HepG2 (cell line): ENCODE measurements around the gene MAPK4. TPM values are rescaled to one million over a fixed set of nuclear protein-coding genes. Genes with fewer than 3 reads are reported as not detected.

Experiments used
- ASH2L ChIP-seq: fragments of 300-600, 200-600 bp; sonication (generic); IDR thresholded peaks from 2 replicates; pipeline ENCODE4 v1.7.0; 2017; ENCODE audit warnings: low read depth, mild to moderate bottlenecking, moderate library complexity, mixed read lengths, low read length; ENCODE audit not compliant: insufficient read length
- ATF4 ChIP-seq, 2 experiments: fragments of 450-650 bp in 1 of 2; sonication (generic) in 1 of 2; formaldehyde crosslinking; IDR thresholded peaks; 2 replicates each; pipeline versions ENCODE4 v1.5.0 to v1.8.0; 2020 to 2022; ENCODE audit warnings: mild to moderate bottlenecking in 1 of 2, missing genetic modification reagents in 1 of 2
- CREB1 ChIP-seq, 2 experiments: fragments of 450-650 bp in 1 of 2; IDR thresholded peaks; 2 replicates each; pipeline ENCODE4 v1.6.1; 2016 to 2017; ENCODE audit warnings: control low read depth in 1 of 2, mild to moderate bottlenecking in 1 of 2, missing compliant biosample characterization in 1 of 2, missing genetic modification characterization in 1 of 2
- E2F1 ChIP-seq: sonication (generic); formaldehyde crosslinking; IDR thresholded peaks from 2 replicates; pipeline ENCODE4 v1.5.0; 2020; ENCODE audit warnings: missing genetic modification reagents
- GATAD1 ChIP-seq: IDR thresholded peaks from 2 replicates; pipeline ENCODE4 v1.6.1; 2016; ENCODE audit warnings: missing genetic modification reagents, missing compliant biosample characterization
- GRHL1 ChIP-seq: sonication (generic); formaldehyde crosslinking; conservative IDR thresholded peaks from 2 replicates; pipeline ENCODE4 v1.8.0; 2022; ENCODE audit warnings: missing genetic modification reagents
- HNF4A ChIP-seq: sonication (generic); formaldehyde crosslinking; IDR thresholded peaks from 2 replicates; pipeline ENCODE4 v1.4.0; 2020; ENCODE audit warnings: missing genetic modification reagents
- NONO ChIP-seq, 2 experiments: fragments of 450-650 bp in 1 of 2; sonication (generic) in 1 of 2; formaldehyde crosslinking in 1 of 2; IDR thresholded peaks in 1 of 2; conservative IDR thresholded peaks in 1 of 2; 2 replicates each; pipeline versions ENCODE4 v1.6.1 to v1.8.0; 2017 to 2022; ENCODE audit warnings: mild to moderate bottlenecking in 1 of 2, missing genetic modification reagents in 1 of 2, moderate library complexity in 1 of 2
- POGZ ChIP-seq: sonication (generic); formaldehyde crosslinking; IDR thresholded peaks from 2 replicates; pipeline ENCODE4 v1.4.0; 2020; ENCODE audit warnings: mild to moderate bottlenecking, missing genetic modification reagents
- SALL2 ChIP-seq: sonication (generic); formaldehyde crosslinking; IDR thresholded peaks from 2 replicates; pipeline ENCODE4 v1.8.1; 2023; ENCODE audit warnings: mild to moderate bottlenecking, missing genetic modification reagents, inconsistent platforms
- SRSF9 ChIP-seq: fragments of 200-400 bp; formaldehyde crosslinking; IDR thresholded peaks from 2 replicates; pipeline ENCODE4 v1.6.1; 2018; ENCODE audit warnings: borderline replicate concordance, mild to moderate bottlenecking, low read depth, low read length; ENCODE audit not compliant: insufficient read depth, poor library complexity, severe bottlenecking
- SUZ12 ChIP-seq: fragments of 150-350 bp; IDR thresholded peaks from 2 replicates; pipeline ENCODE4 v1.6.1; 2014; ENCODE audit warnings: low read depth, low read length
- XBP1 ChIP-seq: sonication (generic); formaldehyde crosslinking; IDR thresholded peaks from 2 replicates; pipeline ENCODE4 v1.5.0; 2020; ENCODE audit warnings: missing genetic modification reagents
- ZBED4 ChIP-seq: sonication (generic); formaldehyde crosslinking; IDR thresholded peaks from 2 replicates; pipeline ENCODE4 v1.4.0; 2020; ENCODE audit warnings: missing genetic modification reagents, borderline replicate concordance
- ZNF263 ChIP-seq: sonication (generic); formaldehyde crosslinking; IDR thresholded peaks from 2 replicates; pipeline ENCODE4 v1.4.0; 2020; ENCODE audit warnings: missing genetic modification reagents
- ZNF724P ChIP-seq: sonication (generic); formaldehyde crosslinking; IDR thresholded peaks from 2 replicates; pipeline ENCODE4 v1.8.0; 2022; ENCODE audit warnings: missing genetic modification reagents, borderline replicate concordance
- ZNF747 ChIP-seq: sonication (generic); formaldehyde crosslinking; IDR thresholded peaks from 2 replicates; pipeline ENCODE4 v1.8.1; 2023; ENCODE audit warnings: missing genetic modification reagents, mild to moderate bottlenecking, borderline replicate concordance
- polyA plus RNA-seq, 8 experiments: library from polyadenylated mRNA; depleted of rRNA in 3 of 8; stranded (reverse) in 7 of 8; unstranded in 1 of 8; fragments of >200 nt; fragmentation: Illumina TruSeq in 4 of 8; extraction: Trizol in 4 of 8; gene quantifications; 2 replicates each; pipeline versions ENCODE4 v1.2.1 to v1.2.3, GENCODE V29; 2011 to 2016; ENCODE audit warnings: low read depth in 4 of 8, missing spikeins in 1 of 8, mixed read lengths in 1 of 8; ENCODE audit not compliant: insufficient read depth in 1 of 8
- total RNA-seq, 5 experiments: library from RNA; depleted of rRNA; stranded (reverse); fragments of >200 nt; fragmentation: Illumina TruSeq; extraction: Trizol; gene quantifications; 2 replicates each; pipeline ENCODE4 v1.2.3, GENCODE V29; 2016; ENCODE audit warnings: low read depth in 1 of 5

MAPK4 gene
- total and polyA plus RNA-seq, 2 of the 13 experiments (the other 11 are each of a cell fraction or from before 2014, with no cell fraction given), result not detected

GRCh38 chr18:50614838-50615237 lies 55.0 kb downstream of the MAPK4 start (continued):
- no peak for TF ChIP-seq ZBED4
- TF ChIP-seq SUZ12, result no peak
- no peak for TF ChIP-seq XBP1
- TF ChIP-seq ZNF263 (CRISPR knock-in tag), result peak; percentile 63; the same call in 1 of the 2 replicates
- TF ChIP-seq GRHL1 (CRISPR knock-in tag), result no peak
- TF ChIP-seq CREB1 (IDR thresholded peaks at IDR 0.05), result no peak
- peak; percentile 58; the same call in 1 of the 2 replicates for TF ChIP-seq CREB1 (CRISPR knock-in tag; IDR thresholded peaks at IDR 0.05)
- TF ChIP-seq GATAD1 (CRISPR knock-in tag), result 0 out of 2 replicates have a peak, but pooled peaks have one; percentile 27
- peak; percentile 52 for TF ChIP-seq ASH2L
- no peak for TF ChIP-seq SRSF9
- no peak for TF ChIP-seq NONO (IDR thresholded peaks at IDR 0.05)
- no peak; the same call in 1 of the 2 replicates for TF ChIP-seq NONO (CRISPR knock-in tag; conservative IDR thresholded peaks at IDR 0.05)
- peak; percentile 45; the same call in 1 of the 2 replicates for TF ChIP-seq ZNF747 (CRISPR knock-in tag)
- TF ChIP-seq HNF4A, result peak; percentile 71
- TF ChIP-seq ATF4 (CRISPR knock-in tag; IDR thresholded peaks at IDR 0.05), result peak in 1 of 2 experiments; percentile 53; a peak in 1 of 4 replicates
- TF ChIP-seq POGZ (CRISPR knock-in tag), result 0 out of 2 replicates have a peak, but pooled peaks have one; percentile 18
- no peak for TF ChIP-seq ZNF724P
- TF ChIP-seq SALL2 (CRISPR knock-in tag), result peak; percentile 32; the same call in 1 of the 2 replicates
- TF ChIP-seq E2F1, result no peak
